Bronchial epithelial cell (primary cell): ENCODE measurements around the gene EFNA5. TPM values are rescaled to one million over a fixed set of nuclear protein-coding genes. Genes with fewer than 3 reads are reported as not detected.
A peak's percentile ranks its signal among the peaks of the same experiment; 100 is the strongest.

ENCODE experiments used
- DNase-seq: peaks from one replicate; pipeline ENCODE4 v3.0.0-alpha.2; 2010; ENCODE audit warnings: low read depth
- FAIRE-seq: peaks from 2 replicates; lab custom pipeline; 2011; peaks lifted over from hg19 to GRCh38; lab: Jason Lieb, UNC
- H3K27me3 ChIP-seq: 2 replicates; pipeline ENCODE4 v1.5.1; 2011; ENCODE audit warnings: low read length; ENCODE audit not compliant: control insufficient read depth, insufficient read depth
- H3K36me3 ChIP-seq: 2 replicates; pipeline ENCODE4 v1.5.1; 2011; ENCODE audit warnings: low read length; ENCODE audit not compliant: control insufficient read depth, insufficient read depth
- H3K4me3 ChIP-seq: 2 replicates; pipeline ENCODE4 v1.5.1; 2011; ENCODE audit warnings: mild to moderate bottlenecking, low read depth, low read length, control low read depth
- total RNA-seq: library from RNA; depleted of rRNA; stranded (reverse); fragments of >200 nt; gene quantifications from 2 replicates; pipeline ENCODE4 v1.2.1, GENCODE V29; 2014
- TF ChIP-seq, protein P1 (sequence below): IDR thresholded peaks from 2 replicates; pipeline ENCODE4 v1.5.1; 2011; ENCODE audit warnings: mild to moderate bottlenecking, moderate library complexity, low read length, control low read depth, inconsistent platforms; ENCODE audit not compliant: insufficient read depth, severe bottlenecking

EFNA5 gene
- total RNA-seq, 1 donor from 2014 or later: 3.9 TPM

DNA sequence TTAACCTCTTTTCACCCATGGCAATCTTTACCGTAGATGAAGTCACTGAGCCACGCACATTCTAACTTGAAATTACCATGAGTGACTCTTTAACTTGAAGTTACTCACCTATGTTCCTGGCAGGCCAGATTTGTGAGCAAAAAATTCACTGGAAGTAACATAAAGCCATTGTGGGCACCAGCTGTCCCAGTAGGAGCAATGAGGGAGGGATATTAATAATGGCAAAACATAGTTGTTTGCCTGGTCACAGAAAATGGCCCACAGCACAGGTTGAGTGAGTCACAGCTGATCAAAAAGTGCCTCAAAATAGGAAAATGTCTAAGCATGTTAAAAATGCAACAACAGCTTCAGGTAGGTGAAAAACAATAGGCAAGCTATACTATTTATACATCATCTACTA, 146.6 kb downstream of the EFNA5 start:
- no peaks in the 10 kb centered on the region for H3K27me3 ChIP-seq
- no peak for FAIRE-seq
- no peaks in the 10 kb centered on the region for H3K36me3 ChIP-seq
- DNase-seq: peak; percentile 65
- H3K4me3 ChIP-seq: no peak overlapping the region
- TF ChIP-seq, protein P1, sequence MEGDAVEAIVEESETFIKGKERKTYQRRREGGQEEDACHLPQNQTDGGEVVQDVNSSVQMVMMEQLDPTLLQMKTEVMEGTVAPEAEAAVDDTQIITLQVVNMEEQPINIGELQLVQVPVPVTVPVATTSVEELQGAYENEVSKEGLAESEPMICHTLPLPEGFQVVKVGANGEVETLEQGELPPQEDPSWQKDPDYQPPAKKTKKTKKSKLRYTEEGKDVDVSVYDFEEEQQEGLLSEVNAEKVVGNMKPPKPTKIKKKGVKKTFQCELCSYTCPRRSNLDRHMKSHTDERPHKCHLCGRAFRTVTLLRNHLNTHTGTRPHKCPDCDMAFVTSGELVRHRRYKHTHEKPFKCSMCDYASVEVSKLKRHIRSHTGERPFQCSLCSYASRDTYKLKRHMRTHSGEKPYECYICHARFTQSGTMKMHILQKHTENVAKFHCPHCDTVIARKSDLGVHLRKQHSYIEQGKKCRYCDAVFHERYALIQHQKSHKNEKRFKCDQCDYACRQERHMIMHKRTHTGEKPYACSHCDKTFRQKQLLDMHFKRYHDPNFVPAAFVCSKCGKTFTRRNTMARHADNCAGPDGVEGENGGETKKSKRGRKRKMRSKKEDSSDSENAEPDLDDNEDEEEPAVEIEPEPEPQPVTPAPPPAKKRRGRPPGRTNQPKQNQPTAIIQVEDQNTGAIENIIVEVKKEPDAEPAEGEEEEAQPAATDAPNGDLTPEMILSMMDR: no peak

DNA sequence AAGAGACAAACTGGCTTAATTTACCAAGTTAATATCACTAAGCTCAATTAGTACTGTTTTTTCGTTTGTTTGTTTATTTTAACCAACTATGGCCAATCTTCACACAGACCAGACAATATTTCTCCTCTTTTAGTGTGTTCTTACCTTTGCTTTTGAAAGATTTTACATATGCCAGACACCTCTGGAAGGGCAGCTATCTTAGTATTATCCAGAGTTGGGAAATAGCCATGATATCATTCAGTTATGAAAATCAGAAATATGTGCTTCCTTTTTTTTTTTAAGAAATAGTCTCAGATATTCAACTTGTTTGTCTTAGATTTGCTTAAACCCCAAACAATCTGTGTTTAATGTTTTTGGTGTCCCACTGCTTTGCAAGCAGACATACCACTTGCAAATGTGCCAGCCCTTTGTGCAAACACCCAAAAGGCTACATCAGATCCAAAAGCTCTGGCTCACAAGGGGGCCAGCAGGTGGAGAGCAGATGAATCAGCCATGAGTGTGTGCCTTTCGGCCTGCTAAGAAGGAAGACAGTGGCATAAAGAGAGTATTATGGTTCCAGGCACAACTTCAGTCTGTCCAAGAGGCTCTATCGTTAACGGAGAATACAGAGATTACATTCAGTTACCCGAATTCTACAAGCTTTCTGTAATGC, 147.6 kb downstream of the EFNA5 start:
- DNase-seq (peak; percentile 72), FAIRE-seq (no peak)
- TF ChIP-seq, protein P1: no peak
- H3K27me3 ChIP-seq: no peaks in the 10 kb centered on the region
- H3K36me3 ChIP-seq: no peaks in the 10 kb centered on the region
- H3K4me3 ChIP-seq: no peak overlapping the region

DNA sequence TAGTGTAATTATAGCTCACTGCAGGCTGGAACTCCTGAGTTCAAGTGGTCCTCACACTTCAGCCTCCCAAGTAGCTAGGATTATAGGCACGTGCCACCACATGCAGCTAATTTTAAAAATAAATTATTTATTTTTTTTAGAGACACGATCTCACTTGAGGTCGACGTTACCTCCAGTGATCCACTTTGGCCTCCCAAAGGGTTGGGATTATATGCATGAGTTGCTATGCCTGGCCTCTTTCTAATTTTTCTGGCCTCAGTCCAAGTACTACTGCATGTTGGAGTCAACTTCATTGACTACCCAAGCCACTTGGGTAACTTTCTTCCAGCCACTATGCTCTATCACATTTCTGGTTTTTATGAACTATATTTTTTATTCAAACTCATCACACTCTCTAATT, 148.3 kb downstream of the EFNA5 start:
- DNase-seq (no peak), FAIRE-seq (no peak)
- Histone ChIP-seq H3K27me3 (no peaks in the 10 kb centered on the region), H3K4me3 (no peak overlapping the region), H3K36me3 (no peaks in the 10 kb centered on the region)
- TF ChIP-seq, protein P1: no peak

DNA sequence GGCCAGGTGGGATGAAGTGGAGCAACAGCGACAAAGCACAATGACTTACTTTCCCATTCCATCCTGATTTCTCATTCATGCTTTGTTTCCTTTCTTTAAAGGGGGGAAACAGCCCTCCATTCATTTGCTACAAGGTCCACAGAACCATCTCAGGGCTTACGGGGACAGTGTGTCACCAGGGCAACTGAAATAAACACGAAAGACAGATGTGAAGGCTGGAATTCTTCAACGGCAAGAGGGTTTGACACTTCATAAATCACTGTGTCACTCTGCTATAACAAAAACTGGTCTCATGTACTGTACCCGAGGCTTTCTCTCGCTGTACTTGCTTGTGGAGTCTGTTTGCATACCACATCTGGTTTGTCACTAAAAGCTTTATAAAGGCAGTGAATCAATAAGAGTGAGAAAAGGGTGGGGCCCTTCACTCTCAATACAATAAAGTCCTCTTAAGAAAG, 150.8 kb downstream of the EFNA5 start:
- Histone ChIP-seq H3K27me3 (no peaks in the 10 kb centered on the region), H3K4me3 (no peak overlapping the region), H3K36me3 (no peaks in the 10 kb centered on the region)
- TF ChIP-seq, protein P1: no peak
- no peak for FAIRE-seq
- peak; percentile 60 for DNase-seq

DNA sequence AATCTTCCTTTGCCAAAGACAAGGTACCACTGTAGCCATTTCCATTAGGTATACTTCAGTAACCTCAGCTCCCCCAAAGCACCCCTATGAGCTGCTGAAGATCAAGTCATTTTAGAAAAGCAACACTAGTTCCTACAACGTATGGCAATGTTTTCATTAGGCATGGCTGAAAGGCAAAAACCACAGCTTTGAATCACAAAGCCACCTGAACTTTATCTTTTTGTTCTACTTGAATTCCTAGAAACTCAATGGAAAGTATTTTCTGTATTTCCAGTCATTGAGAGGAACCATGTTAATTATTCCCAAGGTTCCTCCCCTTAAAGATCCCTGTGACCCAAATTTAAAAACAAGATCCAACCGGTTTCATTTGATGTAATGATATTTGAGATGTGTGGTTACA, 152.1 kb downstream of the EFNA5 start:
- Histone ChIP-seq H3K4me3 (no peak overlapping the region), H3K36me3 (no peaks in the 10 kb centered on the region), H3K27me3 (no peaks in the 10 kb centered on the region)
- TF ChIP-seq, protein P1: no peak
- FAIRE-seq: no peak
- no peak for DNase-seq

DNA sequence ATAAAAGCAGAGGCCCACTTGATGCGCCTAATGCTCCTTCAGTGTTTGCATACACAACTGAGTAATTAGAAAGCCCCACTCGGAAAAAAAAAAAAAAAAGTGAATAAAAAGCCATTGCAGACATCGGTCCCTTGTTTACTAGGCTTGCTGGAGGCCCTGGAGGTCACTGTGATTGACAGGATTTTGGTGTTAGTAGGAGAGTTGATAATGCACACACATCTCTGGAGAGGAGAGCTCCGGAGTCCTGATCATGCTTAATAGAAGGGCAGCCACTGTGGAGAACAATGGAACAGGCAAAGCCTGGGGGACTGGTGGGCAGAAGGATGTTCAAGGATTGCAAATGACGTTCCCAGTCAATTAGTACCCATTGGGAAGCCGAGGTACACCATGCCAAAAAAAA, 152.5 kb downstream of the EFNA5 start:
- TF ChIP-seq, protein P1: no peak
- no peak for FAIRE-seq

More for the DNA sequence above, 152.5 kb downstream of the EFNA5 start:
- no peak for DNase-seq
- Histone ChIP-seq H3K27me3 (no peaks in the 10 kb centered on the region), H3K4me3 (no peak overlapping the region), H3K36me3 (no peaks in the 10 kb centered on the region)
